Stimulated activated CD8-positive, alpha-beta memory T cell treated with anti-CD3 and anti-CD28 coated beads, Interleukin-12 subunit alpha, Interleukin-12 subunit beta, amount 100 ng/mL, for 1 hour (primary cell): ENCODE results near the gene COL4A2.

ENCODE experiments used
- DNase-seq: peaks from one replicate; pipeline ENCODE4 v3.0.0-alpha.2; 2020; ENCODE audit warnings: low read depth

COL4A2 gene

DNA sequence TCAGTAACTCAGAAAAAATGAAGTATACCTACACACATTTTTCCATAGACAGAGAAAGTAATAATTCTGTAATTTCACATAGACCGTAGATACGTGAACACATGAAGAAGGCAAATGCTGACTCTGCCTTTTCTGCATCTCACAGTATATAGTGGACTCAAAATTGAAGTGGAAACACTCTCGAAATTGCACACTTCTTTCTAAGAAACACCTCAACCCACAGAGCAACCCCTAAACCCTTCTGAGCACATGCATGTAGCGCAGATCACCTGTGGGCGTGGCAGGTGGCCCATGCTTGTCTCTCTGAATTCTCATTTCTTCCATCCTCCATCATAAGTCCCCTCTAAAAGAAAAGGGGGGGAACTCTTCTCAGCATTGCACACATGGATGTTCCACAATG lies 34.9 kb upstream of the COL4A2 start:
- no peak for DNase-seq

DNA sequence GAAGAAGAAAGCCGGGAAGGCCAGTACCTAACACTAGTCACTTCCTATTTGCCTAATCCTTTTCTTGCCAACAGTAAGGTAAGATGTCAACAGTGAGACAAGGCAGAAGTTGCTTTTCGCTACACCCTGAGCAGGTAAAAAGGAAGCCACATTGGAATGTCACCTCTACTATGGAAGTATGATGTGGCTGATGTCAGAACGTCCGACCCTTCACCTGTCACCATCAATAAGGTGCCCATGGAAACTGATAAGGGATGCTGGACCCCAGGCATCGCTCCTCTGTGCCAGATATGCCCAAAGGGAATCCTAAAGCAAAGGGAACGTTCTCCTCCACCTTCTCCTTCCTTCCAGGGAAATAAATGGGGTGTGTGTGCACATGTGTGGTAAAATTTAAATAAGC lies 34.4 kb upstream of the COL4A2 start:
- no peak for DNase-seq

DNA sequence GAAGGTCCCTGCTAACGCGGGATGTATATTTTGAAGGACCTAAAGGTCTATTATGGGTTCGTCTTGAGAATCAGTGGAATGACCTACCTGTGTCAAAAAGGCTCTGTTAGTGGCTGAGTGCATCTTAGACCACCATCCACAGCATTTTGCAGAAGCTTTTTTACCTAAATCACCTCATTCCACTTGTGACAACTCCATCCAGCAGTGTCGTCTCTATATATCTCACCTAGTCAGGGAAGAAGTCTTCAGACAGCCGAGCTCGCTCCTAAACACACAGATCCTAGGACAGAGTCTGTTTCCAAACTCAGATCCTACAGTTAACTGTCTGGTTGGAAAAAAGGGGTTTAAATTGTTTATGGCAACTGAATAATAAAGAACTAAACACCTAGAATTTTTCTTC lies 33.8 kb upstream of the COL4A2 start:
- no peak for DNase-seq

DNA sequence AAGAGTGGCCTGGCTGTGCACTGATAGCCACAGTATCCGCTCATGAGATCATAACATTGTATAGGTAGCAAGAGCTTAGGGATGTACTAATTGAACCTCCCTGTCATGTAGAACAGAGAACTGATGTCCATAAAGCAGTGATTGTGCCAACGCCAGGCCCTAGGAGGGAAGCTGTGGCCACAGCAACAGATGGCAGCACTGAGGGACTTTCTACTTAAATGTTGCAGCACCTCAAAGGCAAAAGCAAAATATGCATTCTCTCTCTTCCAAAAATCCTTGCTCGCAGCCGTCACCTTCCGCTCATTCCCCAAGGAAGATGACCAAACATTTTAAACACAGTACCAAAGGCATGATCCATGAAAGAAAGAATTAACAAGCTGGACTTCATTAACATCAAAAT lies 32.4 kb upstream of the COL4A2 start:
- DNase-seq: no peak

DNA sequence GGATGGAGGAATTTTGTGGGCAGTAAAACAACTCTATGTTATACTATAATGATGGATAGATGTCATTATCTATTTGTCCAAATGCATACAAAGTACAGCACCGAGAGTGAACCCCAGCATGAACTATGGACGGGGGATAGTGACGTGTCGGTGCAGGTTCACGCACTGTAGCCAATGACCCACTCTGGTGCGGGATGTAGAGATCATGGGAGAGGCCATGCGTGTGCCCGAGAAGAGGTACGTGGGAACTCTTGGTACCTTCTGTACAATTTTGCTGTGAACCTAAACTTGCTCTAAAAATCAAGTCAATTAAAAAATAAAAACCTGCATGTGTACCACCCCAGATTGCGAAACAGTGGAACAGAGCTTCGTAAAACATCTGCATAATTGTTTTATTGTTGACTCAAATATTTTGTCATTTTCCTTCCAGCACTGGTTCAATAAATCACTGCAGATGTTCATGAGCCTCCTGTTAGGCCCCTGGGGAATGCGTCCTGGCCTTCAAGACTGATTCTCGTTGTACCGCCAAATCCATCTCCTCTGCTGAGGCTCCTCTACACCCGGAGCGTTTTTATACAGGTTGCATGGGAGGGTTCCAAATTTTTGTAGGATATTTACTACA lies 31.0 kb upstream of the COL4A2 start:
- no peak for DNase-seq

DNA sequence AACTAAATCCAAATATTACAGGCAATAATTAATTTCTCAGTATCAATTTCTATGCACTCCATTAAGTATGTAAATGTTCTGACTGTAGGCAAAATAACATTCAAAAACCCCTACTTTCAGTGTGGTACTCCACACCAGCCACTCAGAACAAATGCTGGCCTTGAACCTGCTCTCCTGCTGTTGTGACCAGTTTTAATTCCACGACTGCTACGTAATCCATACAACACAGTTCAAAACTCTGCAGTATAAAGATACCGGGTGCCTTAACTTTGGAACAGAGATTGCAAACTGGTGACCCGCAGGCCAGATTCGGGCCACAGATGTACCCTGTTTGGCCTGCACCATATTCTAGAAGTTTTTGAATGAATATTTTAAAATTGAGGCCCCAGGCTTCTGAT lies 30.5 kb upstream of the COL4A2 start:
- no peak for DNase-seq

DNA sequence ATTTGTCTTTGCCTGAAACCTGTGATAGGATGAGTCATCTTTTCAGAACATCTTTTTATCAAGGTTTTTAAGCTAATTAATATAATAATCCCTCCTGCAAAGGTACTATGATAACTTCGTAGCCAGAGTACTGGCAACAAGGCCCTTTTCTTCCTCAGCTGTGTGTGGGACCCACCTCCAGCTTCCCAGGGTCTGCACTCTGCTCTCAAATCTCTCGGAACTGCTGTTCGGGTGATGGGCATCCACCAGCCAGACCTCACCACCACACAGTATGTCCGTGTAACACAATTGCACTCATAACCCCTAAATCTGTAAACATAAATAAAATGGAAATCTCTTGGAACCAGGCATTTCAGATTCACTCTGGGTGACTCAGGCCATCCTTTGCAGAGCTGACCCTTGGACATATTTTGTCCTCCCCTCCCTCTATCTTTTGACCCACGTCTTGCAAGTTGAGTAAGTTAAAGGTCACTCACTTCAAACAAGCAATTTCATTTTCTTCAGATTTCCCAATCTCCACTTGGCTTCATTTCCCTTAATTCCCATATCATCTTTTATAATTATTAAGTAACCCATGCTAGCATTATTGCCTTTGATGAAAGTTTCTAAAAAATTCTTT lies 29.6 kb upstream of the COL4A2 start:
- no peak for DNase-seq

DNA sequence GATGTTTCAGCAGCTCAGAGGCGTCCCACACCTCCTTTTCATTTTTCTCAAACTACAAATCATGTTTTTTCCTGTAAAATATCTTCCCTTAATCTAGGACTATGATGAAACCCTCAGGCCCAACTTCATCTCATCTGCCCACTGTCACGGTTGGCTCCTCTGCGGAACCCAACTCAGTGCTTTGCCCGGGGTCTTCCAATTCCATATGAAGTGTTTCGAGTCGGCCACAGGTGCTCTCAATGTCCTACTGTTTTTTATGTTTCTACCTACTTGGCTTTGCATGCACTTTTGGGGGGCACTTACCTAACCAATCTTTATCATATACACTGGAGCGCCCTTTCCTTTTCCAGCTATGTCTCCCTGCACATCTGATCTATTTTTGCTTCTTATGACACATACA lies 28.2 kb upstream of the COL4A2 start:
- no peak for DNase-seq

DNA sequence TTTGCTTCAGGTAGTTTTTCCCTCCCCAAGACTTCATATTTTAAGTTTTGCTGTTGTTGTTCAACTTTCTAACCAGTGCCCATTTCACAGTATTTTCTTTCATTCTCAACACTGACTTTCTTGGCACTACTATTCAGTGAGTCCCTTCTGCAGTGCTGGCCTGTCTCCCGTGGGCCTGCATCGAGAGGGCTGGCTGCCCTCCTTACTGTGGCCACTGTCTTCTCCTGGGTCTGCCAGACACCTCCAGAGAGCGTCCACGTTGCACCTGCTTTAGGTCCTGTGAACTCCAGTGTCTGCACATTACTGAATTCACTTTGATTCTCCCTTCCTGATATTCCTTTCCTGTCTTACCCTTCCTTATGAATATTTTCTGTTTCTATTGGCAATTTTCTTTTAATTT lies 27.4 kb upstream of the COL4A2 start:
- no peak for DNase-seq

DNA sequence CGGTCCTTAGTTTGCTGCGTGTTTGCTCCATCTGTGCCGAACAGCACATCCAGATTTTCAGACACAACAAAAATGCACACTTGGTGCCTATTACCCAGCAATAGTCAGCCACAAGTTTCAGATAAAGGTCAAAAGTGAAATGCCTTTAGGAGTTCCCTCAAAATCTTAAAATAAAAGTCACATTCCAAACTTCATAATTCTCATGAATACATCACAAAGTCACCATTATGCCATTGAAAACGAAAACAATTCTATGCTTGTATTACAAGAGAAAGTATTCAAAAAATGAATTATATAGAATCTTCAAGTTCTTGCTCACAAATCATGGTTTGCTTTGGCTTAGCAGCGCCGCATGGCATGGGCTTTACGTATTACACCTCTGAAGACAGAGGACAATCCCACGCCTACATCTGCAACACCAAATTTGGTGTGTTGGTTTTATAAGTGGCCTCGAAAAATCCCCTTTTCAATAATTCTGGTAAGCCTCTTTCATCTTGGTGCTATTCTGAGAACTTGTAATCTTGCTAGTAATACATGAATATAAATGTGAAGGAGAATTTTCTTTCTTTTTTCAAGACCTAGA lies 26.8 kb upstream of the COL4A2 start:
- no peak for DNase-seq

DNA sequence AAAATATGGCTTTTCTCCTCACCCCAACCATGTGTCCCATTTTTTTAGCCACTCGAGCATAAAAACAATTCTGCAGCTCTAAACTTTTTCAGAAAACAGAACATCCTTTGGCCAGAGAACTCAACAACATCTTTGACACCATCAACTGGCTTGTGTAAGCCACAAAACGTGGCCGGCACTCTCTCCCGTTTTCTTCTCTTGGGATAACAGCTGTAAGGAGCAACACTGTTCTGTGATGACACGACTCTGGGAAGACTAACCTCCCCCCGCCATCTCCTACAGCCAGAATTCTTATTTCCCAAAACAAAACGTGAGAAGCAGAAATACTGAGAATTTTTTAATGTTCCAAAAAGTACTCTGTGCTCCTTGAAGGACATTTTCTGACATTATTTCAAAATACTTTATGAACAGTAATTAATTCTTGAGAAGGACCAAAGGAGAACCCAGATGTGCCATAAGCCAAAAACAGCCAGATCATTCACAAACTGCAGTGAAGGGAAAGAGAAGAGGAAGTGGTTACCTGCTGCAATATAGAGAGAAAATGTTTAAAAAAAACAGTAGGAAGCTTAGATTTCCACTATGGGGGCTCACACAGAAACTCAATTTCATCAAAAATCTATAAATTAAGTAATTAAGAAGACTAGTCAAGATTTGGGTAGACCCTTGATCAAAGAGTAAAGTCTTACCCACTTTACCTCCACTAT lies 25.9 kb upstream of the COL4A2 start:
- no peak for DNase-seq

DNA sequence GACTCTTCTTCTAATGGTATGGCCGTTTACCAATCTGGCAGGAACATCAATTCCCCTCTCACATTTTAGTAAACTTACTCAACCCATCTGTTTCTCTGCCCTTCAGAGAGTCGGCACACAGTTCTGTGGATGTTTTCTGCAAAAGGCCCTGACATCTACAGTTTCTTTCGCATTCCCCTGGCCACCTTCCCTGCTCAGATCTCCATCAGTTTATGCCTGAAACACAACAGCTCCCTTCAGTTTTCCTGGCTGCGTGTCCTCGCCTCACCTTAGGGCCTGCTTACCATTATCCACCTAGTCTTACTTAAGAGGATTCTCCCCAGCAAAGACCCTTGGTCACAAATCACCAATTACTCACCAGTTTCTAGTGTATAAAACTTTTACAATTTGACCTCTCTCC lies 25.3 kb upstream of the COL4A2 start:
- DNase-seq: no peak

DNA sequence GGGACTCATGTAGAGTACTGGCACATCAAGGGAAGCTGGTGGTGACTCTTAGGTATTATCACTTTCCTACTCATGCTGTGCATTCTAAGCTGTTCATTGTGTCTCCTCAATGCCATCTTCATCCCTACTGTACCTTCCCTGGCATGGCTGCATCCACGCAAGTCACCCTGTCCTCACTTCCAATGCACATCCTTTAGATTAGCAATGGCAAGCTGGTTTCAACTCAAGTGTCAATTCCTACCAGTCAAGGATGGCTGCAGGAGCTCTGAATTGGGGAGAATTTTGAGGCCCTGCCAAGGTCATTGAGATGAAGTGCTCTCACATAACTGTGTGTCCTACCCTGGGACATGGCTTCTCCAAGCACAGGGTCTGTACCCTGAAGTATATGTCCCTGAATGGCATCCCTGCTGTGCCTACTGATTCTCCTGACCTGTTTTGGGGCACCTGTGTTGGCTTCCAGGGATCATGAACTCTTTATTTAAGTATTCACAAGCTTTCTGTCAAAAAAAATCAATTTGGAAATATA lies 24.7 kb upstream of the COL4A2 start:
- no peak for DNase-seq

DNA sequence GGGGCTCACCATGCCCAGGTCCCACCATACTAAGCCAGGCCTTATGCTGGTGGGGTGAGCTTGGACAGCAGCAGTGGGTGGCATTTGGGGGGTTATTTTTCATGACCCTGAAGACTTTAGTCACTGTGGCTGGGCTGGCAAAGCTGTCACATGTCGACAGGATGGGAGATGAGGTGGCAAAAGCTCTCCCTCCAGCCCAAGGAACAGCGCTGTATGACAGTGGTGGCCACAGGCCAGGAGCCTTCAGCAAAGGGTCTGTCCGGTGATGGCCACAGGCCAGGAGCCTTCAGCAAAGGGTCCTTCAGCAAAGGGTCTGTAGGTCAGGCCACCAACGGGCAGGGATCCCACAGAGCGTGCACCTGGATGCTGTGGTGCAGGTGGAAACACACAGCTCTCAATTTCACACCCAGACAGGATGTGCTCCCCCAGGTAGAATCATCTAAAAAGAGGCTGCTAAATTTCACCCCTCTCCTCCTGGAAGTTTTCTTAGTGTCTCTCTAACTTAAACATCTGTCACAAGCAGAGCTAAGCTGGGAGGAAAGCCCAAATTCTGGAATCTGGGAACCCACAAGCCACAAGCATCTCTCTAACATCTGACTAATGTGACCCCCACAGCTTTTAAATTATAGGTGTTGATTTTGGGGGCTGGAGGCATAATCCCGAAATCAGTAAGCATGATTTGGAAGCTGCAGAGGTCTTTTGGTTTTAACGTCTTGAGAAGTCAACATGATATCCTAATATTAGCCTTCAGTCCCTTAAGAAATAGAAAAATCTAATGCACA lies 23.2 kb upstream of the COL4A2 start:
- DNase-seq: no peak

DNA sequence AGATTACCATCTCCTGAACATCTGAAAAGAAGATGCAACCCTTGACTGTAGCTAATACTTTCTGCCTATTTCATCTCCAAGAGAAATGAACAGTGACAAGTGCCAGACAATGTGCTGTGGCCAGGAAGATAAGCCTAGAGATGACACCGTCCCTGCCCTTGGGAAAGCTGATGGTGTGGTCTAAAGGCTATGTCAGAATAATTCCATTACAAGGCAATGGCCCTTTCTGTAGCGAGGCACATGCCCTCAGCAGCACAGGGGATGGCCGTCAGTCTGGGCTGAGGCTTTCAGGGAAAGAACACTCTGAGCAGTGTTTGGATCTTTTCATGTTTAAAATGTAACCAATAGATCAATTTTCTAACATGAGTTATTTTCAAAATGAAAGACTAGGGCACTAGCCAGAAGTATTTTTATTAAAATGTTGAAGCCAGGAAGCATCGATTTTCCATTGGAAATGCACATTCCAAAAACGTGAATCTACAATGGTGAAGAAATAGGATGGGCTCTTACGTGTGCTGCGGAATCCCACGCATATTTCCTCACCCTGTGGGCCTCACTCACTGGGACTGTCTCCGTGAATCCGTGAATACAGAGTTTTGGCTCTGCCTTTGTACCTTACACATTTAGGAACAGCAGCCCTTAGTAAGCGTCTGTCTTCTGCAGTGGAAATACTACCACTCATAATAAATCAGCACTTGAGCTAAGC lies 22.2 kb upstream of the COL4A2 start:
- no peak for DNase-seq

DNA sequence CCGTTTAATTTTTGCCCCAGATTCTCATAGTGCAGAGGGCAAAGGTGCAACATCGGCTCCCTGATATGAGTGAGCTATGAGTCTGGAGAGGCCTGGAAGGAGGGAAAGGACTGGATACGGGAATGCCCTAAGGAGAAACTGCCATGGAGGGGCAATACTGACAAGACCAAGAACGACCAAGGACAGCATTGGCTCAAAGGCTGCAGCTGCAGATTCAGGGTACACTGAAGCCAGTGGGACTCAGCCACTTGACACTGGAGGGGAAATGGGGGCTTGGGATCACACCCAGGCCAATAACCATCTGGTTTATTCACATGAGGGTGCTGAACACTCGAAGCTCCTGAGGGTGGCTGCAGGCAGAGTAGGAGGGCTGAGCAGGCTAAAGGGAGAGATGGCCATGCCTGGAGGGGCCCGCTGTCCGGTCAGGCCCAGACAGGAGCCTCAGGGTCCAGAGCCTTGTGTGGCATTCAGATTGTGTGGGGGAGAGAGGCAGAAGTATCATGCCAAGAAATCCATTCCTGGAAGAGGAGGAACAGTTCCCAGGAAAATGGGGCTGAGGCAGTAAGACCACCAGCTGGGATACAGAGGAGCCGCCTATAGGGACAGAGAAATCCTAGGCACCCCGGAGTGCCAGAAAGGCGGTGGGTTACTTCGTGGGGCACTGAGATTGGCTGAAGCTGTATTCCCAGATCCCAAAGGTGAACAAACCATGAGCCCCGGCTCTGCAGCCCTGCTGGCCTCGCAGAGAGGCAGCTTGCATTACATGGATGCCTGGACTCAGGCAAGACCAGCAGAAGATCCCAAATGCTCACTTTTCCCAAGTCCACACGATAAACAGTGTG lies 20.9 kb upstream of the COL4A2 start:
- no peak for DNase-seq

DNA sequence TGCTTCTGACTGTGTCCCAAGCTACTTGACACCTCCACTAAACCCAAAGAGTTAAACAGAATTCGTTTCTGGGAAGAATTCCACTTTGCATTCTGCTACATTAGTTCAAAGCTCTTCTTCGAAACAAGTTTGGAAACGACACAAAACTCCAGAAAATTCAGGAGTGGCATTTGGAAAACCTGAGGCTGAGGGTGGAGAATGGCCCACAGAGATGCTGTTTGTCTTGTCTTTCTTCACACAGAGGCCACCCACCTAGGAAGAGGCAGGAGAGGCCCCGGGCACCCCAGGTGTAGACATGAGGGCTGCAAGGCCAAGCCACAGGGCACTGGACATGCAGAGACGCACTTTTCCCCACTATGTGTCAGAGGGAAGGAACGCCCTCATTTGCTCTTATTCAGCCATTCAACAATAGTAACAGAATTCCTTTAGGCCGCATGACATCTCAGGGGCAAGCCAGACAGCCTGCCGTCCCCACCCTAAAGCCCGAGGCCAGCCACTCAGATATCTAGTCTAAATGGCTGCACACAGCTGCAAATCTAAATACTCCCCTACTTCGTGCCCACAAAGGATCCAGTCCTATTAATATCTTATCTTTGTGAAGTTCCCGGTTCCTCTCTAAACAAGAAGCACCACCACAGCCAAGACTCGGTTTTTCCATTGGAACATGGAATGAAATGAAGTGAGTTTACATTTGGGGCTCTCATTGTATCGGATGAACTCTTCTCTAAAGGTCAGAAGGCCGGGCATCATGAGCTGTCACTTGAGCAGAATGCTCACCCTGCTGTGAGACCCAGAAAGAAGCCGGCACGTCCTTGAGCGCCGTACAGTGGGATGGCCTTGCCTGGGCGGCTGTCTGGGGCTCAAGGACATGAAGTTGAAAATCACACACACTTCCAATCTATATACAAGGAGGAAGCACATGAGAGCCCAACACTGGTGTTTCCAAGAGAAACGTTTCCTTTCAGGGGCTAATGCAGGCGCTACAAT lies 20.0 kb upstream of the COL4A2 start:
- DNase-seq: no peak

DNA sequence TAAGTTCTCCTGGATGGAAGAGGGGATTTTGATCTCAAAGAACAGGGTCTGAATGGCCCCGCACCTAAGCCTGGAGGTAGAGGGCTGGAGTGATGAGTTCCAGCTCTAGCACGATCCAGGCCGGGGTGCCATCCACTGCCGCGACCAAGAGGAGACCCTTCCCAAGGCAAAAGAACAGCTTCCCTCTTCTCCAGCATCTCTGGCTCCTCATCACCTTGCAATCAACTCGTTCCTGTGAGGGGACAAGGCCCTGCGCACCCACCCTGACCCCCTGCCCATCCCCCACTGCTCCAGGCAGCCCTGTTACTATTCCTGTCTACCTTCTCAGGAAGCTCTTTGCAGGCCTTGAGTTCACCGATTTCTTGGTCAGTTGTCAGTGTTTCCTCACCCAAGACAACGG lies 17.9 kb upstream of the COL4A2 start:
- DNase-seq: no peak

DNA sequence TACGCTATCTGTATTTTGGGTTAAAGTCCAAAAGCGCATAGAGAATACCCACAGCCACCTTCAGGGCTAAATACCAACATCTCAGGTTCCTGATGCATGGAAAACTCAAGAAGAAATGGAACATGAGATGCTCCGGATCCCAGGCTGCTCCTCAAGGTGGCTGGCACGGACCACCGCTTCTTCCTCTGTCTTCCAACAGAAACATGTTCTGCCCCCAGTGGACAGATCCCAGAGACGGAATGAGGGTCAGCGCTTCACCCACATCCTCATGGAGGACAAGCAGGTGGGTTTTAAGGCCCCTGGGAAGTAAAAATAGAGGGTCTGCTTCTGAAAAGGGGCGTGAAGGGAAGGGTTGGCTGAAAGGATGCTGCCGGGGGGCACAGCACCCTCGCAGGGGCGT lies 17.4 kb upstream of the COL4A2 start:
- DNase-seq: no peak

DNA sequence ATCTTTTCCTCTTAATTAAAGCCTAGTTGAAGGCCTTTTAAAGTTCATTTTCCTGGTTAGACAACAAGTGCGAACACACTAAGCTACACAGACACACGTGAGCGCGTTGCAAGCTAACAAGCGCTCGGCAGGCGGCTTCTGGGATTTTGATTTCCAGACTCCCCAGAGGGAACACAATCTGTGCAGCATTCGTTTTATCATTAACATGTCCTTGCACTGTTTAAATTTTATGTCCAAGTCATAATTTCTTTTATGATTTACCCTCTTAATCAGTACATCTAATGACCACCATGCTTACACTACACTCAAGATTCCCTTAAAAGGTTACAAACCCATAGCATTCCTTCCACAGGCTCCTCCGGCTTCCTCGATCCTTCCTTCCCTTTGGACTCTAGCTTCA lies 16.9 kb upstream of the COL4A2 start:
- no peak for DNase-seq
